SU-DHL-6 (cell line): Measurements from ENCODE around the gene IRF2BPL.

Source experiments
- H2AFZ ChIP-seq: fragments of 200-600 bp; sonication (generic); 2 replicates; pipeline ENCODE4 v1.6.1; 2014; ENCODE audit warnings: low read depth, mild to moderate bottlenecking, moderate library complexity, mixed read lengths, antibody characterized with exemption, low read length; ENCODE audit not compliant: severe bottlenecking
- H3F3A ChIP-seq: fragments of 200-600 bp; shearing (Covaris generic); 2 replicates; pipeline ENCODE4 v1.6.0; 2016; ENCODE audit warnings: antibody characterized with exemption, mild to moderate bottlenecking; ENCODE audit not compliant: insufficient read depth
- H3K27ac ChIP-seq: fragments of 200-600 bp; sonication (generic); 2 replicates; pipeline ENCODE4 v1.5.1; 2016; ENCODE audit warnings: low read depth, mild to moderate bottlenecking, low read length, moderate library complexity, mixed read lengths
- H3K27me3 ChIP-seq: fragments of 200-600 bp; sonication (generic), shearing (Covaris generic); 2 replicates; pipeline ENCODE4 v1.6.0; 2014; ENCODE audit warnings: mild to moderate bottlenecking, low read length
- H3K36me3 ChIP-seq: fragments of 200-600 bp; sonication (generic); 2 replicates; pipeline ENCODE4 v1.6.1; 2014; ENCODE audit warnings: mild to moderate bottlenecking, low read length, mixed read lengths
- H3K4me2 ChIP-seq: fragments of 300-600, 200-600 bp; shearing (Covaris generic), sonication (generic); 2 replicates; pipeline ENCODE4 v1.6.0; 2014; ENCODE audit warnings: low read length, low read depth, mild to moderate bottlenecking; ENCODE audit not compliant: poor library complexity, severe bottlenecking
- H3K4me3 ChIP-seq: fragments of 200-600 bp; sonication (generic); 2 replicates; pipeline ENCODE4 v1.5.1; 2014; ENCODE audit warnings: antibody characterized with exemption, low read length, mild to moderate bottlenecking, mixed read lengths; ENCODE audit not compliant: insufficient read depth, poor library complexity, severe bottlenecking
- H3K79me2 ChIP-seq: fragments of 200-600 bp; sonication (generic); 2 replicates; pipeline ENCODE4 v1.6.1; 2014; ENCODE audit warnings: mild to moderate bottlenecking, low read length, moderate library complexity; ENCODE audit not compliant: insufficient read depth
- H3K9ac ChIP-seq: fragments of 200-600 bp; sonication (generic); 2 replicates; pipeline ENCODE4 v1.7.0; 2014; ENCODE audit warnings: mild to moderate bottlenecking, low read length
- H3K9me2 ChIP-seq: fragments of 200-600 bp; sonication (generic); replicated peaks from 2 replicates; pipeline ENCODE4 v1.6.1; 2014; ENCODE audit warnings: low read length; ENCODE audit not compliant: insufficient read depth
- H3K9me3 ChIP-seq: fragments of 200-600 bp; sonication (generic); 2 replicates; pipeline ENCODE4 v1.6.1; 2014; ENCODE audit warnings: low read length, mixed read lengths; ENCODE audit not compliant: insufficient read depth
- H4K20me1 ChIP-seq: fragments of 200-600 bp; sonication (generic); 2 replicates; pipeline ENCODE4 v1.6.1; 2014; ENCODE audit warnings: low read depth, mild to moderate bottlenecking, antibody characterized with exemption, low read length, moderate library complexity, mixed read lengths
- EZH2phosphoT487 ChIP-seq: fragments of 200-600 bp; sonication (generic), shearing (Covaris generic); conservative IDR thresholded peaks from 2 replicates; pipeline ENCODE4 v1.6.1; 2018; ENCODE audit warnings: mild to moderate bottlenecking, antibody characterized with exemption, low read length, moderate library complexity, mixed read lengths
- TF ChIP-seq, protein P1 (sequence below): fragments of 200-600 bp; sonication (generic); IDR thresholded peaks from one replicate; pipeline ENCODE4 v1.5.1; 2017; ENCODE audit warnings: antibody characterized with exemption, mild to moderate bottlenecking, low read length, moderate library complexity; ENCODE audit not compliant: insufficient read depth, poor library complexity, severe bottlenecking

IRF2BPL gene

GRCh38 chr14:76986231-76986565 lies 42.3 kb downstream of the IRF2BPL start:
- H4K20me1 ChIP-seq, result no peaks in the 10 kb centered on the region
- no peak overlapping the region for H3K4me2 ChIP-seq
- no peaks in the 10 kb centered on the region for H3K27me3 ChIP-seq
- H3K9me2 ChIP-seq, result no peaks in the 10 kb centered on the region
- H2AFZ ChIP-seq, result no peak overlapping the region
- H3K9me3 ChIP-seq, result peaks cover 8% of the 10 kb centered on the region; the same call in 1 of the 2 replicates
- no peaks in the 10 kb centered on the region for H3K36me3 ChIP-seq
- no peaks in the 10 kb centered on the region for H3F3A ChIP-seq
- H3K4me3 ChIP-seq, result no peak overlapping the region
- H3K79me2 ChIP-seq, result no peaks in the 10 kb centered on the region
- TF ChIP-seq EZH2phosphoT487, result no peak
- TF ChIP-seq, protein P1, sequence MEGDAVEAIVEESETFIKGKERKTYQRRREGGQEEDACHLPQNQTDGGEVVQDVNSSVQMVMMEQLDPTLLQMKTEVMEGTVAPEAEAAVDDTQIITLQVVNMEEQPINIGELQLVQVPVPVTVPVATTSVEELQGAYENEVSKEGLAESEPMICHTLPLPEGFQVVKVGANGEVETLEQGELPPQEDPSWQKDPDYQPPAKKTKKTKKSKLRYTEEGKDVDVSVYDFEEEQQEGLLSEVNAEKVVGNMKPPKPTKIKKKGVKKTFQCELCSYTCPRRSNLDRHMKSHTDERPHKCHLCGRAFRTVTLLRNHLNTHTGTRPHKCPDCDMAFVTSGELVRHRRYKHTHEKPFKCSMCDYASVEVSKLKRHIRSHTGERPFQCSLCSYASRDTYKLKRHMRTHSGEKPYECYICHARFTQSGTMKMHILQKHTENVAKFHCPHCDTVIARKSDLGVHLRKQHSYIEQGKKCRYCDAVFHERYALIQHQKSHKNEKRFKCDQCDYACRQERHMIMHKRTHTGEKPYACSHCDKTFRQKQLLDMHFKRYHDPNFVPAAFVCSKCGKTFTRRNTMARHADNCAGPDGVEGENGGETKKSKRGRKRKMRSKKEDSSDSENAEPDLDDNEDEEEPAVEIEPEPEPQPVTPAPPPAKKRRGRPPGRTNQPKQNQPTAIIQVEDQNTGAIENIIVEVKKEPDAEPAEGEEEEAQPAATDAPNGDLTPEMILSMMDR, result no peak
- no peak overlapping the region for H3K9ac ChIP-seq
- H3K27ac ChIP-seq, result no peak overlapping the region

GRCh38 chr14:76985540-76986230 lies 42.8 kb downstream of the IRF2BPL start:
- Histone ChIP-seq H2AFZ (no peak overlapping the region), H3K79me2 (no peaks in the 10 kb centered on the region), H3K36me3 (no peaks in the 10 kb centered on the region), H3K4me2 (no peak overlapping the region), H3K27me3 (no peaks in the 10 kb centered on the region), H3K27ac (no peak overlapping the region), H3K9me3 (peaks cover 11% of the 10 kb centered on the region; the same call in 1 of the 2 replicates), H3K9ac (no peak overlapping the region), H4K20me1 (no peaks in the 10 kb centered on the region), H3K4me3 (no peak overlapping the region), H3F3A (no peaks in the 10 kb centered on the region), H3K9me2 (no peaks in the 10 kb centered on the region)
- no peak for TF ChIP-seq EZH2phosphoT487
- TF ChIP-seq, protein P1, result no peak

DNA sequence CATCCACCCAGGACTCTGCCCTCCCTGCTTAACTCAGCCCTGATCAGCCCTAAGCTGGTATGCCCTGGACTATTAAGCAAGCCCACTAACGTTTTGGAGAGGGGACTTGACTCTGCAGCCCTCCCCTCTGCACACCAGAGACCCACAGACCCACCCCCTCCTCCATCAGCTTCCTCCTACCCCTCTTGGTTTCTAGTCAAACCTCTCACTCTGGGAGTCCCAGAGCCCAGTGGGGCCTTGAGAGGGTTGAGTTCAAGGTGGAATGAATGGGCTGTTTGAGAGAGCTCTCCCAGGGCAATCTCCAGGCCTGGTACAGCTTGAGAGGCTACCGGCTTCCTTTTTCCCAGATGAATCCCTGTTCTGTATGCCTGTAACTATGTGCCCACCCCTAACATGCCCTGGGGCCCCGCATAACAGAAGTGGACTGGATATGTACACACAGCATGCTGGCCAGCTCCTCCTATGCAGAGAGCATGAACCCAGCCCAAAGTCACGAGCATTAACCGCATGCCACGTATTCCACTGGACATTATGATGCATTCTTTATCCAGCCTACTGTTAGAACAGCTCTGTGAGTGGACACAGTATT lies 43.6 kb downstream of the IRF2BPL start:
- no peak for TF ChIP-seq EZH2phosphoT487
- TF ChIP-seq, protein P1, result no peak
- no peak overlapping the region for H3K4me2 ChIP-seq
- H2AFZ ChIP-seq, result no peak overlapping the region
- no peaks in the 10 kb centered on the region for H3K9me2 ChIP-seq
- peaks cover 11% of the 10 kb centered on the region; the same call in 1 of the 2 replicates for H3K9me3 ChIP-seq
- H3K79me2 ChIP-seq, result no peaks in the 10 kb centered on the region
- H3K4me3 ChIP-seq, result no peak overlapping the region
- no peak overlapping the region for H3K9ac ChIP-seq
- H3K27ac ChIP-seq, result no peak overlapping the region
- no peaks in the 10 kb centered on the region for H3F3A ChIP-seq
- no peaks in the 10 kb centered on the region for H3K27me3 ChIP-seq
- no peaks in the 10 kb centered on the region for H4K20me1 ChIP-seq
- no peaks in the 10 kb centered on the region for H3K36me3 ChIP-seq
